ENCODE results near the gene EIF5A2.

EIF5A2 gene

DNA sequence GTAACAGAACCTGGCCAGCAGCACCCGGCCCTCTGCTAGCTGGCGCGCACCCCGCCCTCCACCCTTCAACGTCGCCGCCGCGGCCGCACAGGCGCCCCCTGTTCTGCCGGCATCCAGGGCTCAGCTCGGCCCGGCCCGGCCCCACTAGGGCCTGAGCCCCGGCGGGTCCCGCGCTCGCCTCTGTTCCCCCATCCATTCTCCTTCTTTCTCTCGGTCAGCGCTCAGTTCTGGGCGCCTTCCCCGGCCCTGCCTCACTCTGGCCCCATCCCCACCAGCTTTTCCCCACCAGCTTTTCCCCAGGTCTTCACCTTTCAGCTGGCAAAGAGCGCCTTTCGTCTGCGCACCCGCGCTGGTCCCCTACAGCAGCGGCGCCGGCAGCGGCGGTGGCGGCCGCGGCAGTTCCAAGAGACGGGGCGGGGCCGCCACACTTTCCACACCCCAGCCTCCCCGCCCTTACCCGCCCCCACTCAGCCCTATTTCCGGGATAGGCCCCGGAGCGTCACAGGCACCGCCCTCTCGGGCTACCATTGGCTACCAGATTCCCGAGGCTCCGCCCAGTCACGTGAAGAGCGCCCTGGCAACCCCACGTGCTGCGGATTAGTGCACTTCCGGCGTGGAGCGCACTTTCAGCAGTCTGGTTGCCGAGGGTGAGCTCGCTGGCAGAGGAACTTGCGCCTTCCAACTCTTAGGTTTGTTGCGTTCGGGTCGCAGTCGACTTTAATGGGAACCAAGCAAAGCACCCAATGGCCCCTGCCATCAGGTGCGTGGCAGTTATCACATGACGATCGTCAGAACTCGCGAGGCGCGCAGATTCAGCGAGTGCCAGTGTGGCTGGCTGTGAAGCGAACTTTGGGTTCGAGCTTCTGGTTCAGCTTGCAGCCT is at the start of gene EIF5A2:
Gene EIF5A2 (minus strand): TSS at position 403 of the 882 bp plus-strand sequence. CDS start 831 bp downstream, outside the sequence.
- Histone ChIP-seq H2AFZ (ENCODE audit: low read depth, low read length) (peak within 1 kb of the TSS; percentile 85), H3K4me2 (ENCODE audit: low read length) (peak within 1 kb of the TSS; percentile 99), H3K9me3 (ENCODE audit: insufficient read depth, low read length) (peaks cover 4% of the 10 kb centered on the region; the same call in 1 of the 2 replicates)

DNA sequence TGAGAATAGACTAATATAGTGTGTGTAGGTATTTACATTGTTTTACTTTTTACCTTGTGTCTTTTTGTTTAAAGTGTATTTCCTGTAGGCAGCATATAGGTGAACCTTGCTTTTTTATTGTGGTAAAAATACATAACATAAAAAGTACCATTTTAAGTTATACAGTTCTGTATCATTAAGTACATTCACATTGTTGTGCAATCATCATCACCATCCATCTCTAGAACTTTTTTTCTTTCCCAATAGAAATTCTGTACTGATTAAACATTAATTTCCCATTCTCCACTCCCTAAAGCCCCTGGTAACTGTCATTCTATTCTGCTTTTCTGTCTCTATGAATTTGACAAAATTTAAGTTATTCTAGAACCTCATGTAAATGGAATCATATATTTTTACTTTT is 48.2 kb upstream of the EIF5A2 start:
- Histone ChIP-seq H3K27ac (ENCODE audit: low read length) (no peak overlapping the region), H4K20me1 (ENCODE audit: insufficient read depth, low read length) (no peaks in the 10 kb centered on the region), H3K9me3 (ENCODE audit: insufficient read depth, low read length) (no peaks in the 10 kb centered on the region), H2AFZ (ENCODE audit: low read depth, low read length) (no peak overlapping the region), H3K79me2 (ENCODE audit: low read length) (no peaks in the 10 kb centered on the region), H3K27me3 (ENCODE audit: low read depth, low read length) (no peaks in the 10 kb centered on the region; the same call in 1 of the 2 replicates), H3K4me2 (ENCODE audit: low read length) (no peak overlapping the region), H3K4me3 (ENCODE audit: low read length) (no peak overlapping the region), H3K9ac (ENCODE audit: low read length) (no peak overlapping the region), H3K4me1 (ENCODE audit: low read length) (no peaks in the 10 kb centered on the region), H3K36me3 (replicated peaks; ENCODE audit: low read depth, low read length) (no peaks in the 10 kb centered on the region)
- TF ChIP-seq, protein P1, sequence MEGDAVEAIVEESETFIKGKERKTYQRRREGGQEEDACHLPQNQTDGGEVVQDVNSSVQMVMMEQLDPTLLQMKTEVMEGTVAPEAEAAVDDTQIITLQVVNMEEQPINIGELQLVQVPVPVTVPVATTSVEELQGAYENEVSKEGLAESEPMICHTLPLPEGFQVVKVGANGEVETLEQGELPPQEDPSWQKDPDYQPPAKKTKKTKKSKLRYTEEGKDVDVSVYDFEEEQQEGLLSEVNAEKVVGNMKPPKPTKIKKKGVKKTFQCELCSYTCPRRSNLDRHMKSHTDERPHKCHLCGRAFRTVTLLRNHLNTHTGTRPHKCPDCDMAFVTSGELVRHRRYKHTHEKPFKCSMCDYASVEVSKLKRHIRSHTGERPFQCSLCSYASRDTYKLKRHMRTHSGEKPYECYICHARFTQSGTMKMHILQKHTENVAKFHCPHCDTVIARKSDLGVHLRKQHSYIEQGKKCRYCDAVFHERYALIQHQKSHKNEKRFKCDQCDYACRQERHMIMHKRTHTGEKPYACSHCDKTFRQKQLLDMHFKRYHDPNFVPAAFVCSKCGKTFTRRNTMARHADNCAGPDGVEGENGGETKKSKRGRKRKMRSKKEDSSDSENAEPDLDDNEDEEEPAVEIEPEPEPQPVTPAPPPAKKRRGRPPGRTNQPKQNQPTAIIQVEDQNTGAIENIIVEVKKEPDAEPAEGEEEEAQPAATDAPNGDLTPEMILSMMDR (IDR thresholded peaks at IDR 0.05; ENCODE audit: low read depth, low read length), result no peak
- no peak for TF ChIP-seq EZH2phosphoT487 (IDR thresholded peaks at IDR 0.05; ENCODE audit: low read depth)

More for the DNA sequence above, at the start of gene EIF5A2:
- no peaks in the 10 kb centered on the region for H4K20me1 ChIP-seq (ENCODE audit: insufficient read depth, low read length)
- peak within 1 kb of the TSS; percentile 85 for H3K4me3 ChIP-seq (ENCODE audit: low read length)
- no peak for TF ChIP-seq EZH2phosphoT487 (IDR thresholded peaks at IDR 0.05; ENCODE audit: low read depth)
- no peak within 1 kb of the TSS for H3K27ac ChIP-seq (ENCODE audit: low read length)
- peaks cover 16% of the 10 kb centered on the region for H3K4me1 ChIP-seq (ENCODE audit: low read length)
- H3K9ac ChIP-seq (ENCODE audit: low read length), result peak within 1 kb of the TSS; percentile 75
- H3K27me3 ChIP-seq (ENCODE audit: low read depth, low read length), result no peaks in the 10 kb centered on the region
- H3K79me2 ChIP-seq (ENCODE audit: low read length), result no peaks in the 10 kb centered on the region; the same call in 1 of the 2 replicates
- H3K36me3 ChIP-seq (replicated peaks; ENCODE audit: low read depth, low read length), result peaks cover 3% of the 10 kb centered on the region

DNA sequence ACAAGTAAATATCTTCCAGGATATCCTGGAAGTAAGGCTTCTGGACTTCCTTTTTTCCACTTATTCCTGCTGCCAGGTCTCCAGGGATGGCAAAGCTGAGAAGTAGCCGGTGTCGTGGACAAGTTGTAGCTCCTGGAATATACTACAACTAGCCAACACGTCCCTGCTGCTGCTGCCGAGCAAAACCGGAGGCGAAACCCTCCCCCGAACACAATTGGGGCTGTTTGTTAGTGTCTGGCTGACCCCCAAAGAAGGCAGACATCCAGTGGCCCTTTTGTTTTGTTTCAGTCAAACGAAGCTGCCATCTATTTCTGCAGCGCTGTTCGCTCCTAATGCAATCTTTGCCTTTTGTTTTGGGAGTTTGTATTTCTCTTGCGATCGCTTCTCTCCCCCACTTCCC is 45.3 kb upstream of the EIF5A2 start:
- Histone ChIP-seq H4K20me1 (ENCODE audit: insufficient read depth, low read length) (no peaks in the 10 kb centered on the region), H3K4me1 (ENCODE audit: low read length) (no peaks in the 10 kb centered on the region), H3K9me3 (ENCODE audit: insufficient read depth, low read length) (no peaks in the 10 kb centered on the region), H3K9ac (ENCODE audit: low read length) (no peak overlapping the region), H3K4me2 (ENCODE audit: low read length) (no peak overlapping the region), H3K27ac (ENCODE audit: low read length) (no peak overlapping the region), H3K27me3 (ENCODE audit: low read depth, low read length) (no peaks in the 10 kb centered on the region; the same call in 1 of the 2 replicates), H2AFZ (ENCODE audit: low read depth, low read length) (no peak overlapping the region), H3K79me2 (ENCODE audit: low read length) (no peaks in the 10 kb centered on the region), H3K4me3 (ENCODE audit: low read length) (no peak overlapping the region), H3K36me3 (replicated peaks; ENCODE audit: low read depth, low read length) (no peaks in the 10 kb centered on the region)
- no peak for TF ChIP-seq EZH2phosphoT487 (IDR thresholded peaks at IDR 0.05; ENCODE audit: low read depth)
- TF ChIP-seq, protein P1 (IDR thresholded peaks at IDR 0.05; ENCODE audit: low read depth, low read length), result no peak

DNA sequence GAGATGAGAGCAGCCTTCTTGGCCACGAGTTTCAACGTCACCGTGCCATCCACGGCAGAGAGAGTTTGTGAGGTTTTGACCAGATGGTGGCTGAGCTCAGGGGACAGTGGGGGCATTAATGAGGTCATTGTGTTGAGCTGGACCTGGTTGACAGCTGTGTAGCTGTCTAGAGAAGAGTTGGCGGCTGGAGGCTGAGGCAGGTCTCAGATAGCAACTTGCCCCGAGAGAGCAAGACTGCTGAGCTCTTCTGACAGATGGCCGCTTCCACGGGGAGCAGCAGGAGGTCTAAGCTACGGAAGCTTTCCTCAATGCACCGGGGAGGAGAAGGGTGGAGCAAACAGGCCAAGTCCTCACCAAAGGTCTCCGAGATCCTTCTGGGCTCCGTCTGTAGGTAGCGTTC is 44.8 kb upstream of the EIF5A2 start:
- Histone ChIP-seq H3K27ac (ENCODE audit: low read length) (no peak overlapping the region), H3K4me1 (ENCODE audit: low read length) (no peaks in the 10 kb centered on the region), H3K27me3 (ENCODE audit: low read depth, low read length) (no peaks in the 10 kb centered on the region; the same call in 1 of the 2 replicates), H3K4me2 (ENCODE audit: low read length) (no peak overlapping the region), H3K79me2 (ENCODE audit: low read length) (no peaks in the 10 kb centered on the region), H4K20me1 (ENCODE audit: insufficient read depth, low read length) (no peaks in the 10 kb centered on the region), H3K36me3 (replicated peaks; ENCODE audit: low read depth, low read length) (no peaks in the 10 kb centered on the region), H3K9ac (ENCODE audit: low read length) (no peak overlapping the region), H3K9me3 (ENCODE audit: insufficient read depth, low read length) (no peaks in the 10 kb centered on the region), H2AFZ (ENCODE audit: low read depth, low read length) (no peak overlapping the region), H3K4me3 (ENCODE audit: low read length) (no peak overlapping the region)
- TF ChIP-seq, protein P1 (IDR thresholded peaks at IDR 0.05; ENCODE audit: low read depth, low read length), result no peak
- TF ChIP-seq EZH2phosphoT487 (IDR thresholded peaks at IDR 0.05; ENCODE audit: low read depth), result no peak

Measured in OCI-LY3 (cell line).